H1 (cell line): Measurements from ENCODE around the gene ENTPD2.

Source experiments
- BACH1 ChIP-seq: IDR thresholded peaks from 2 replicates; pipeline ENCODE4 v1.6.1; 2012; ENCODE audit warnings: low read length, improper control_type of control experiment
- CHD1 ChIP-seq: IDR thresholded peaks from 2 replicates; pipeline ENCODE4 v1.6.1; 2012; ENCODE audit warnings: low read depth, low read length, improper control_type of control experiment
- POLR2A ChIP-seq, 2 experiments: IDR thresholded peaks; 1 replicate in 1 of 2; 2 replicates in 1 of 2; pipeline ENCODE4 v1.6.1; 2011; ENCODE audit warnings: low read depth in 2 of 2, low read length in 2 of 2, mild to moderate bottlenecking in 2 of 2; ENCODE audit errors: control extremely low read depth in 1 of 2
- POLR2AphosphoS5 ChIP-seq: IDR thresholded peaks from 2 replicates; pipeline ENCODE4 v1.6.1; 2011; ENCODE audit warnings: low read depth, low read length
- SP1 ChIP-seq: IDR thresholded peaks from 2 replicates; pipeline ENCODE4 v1.6.1; 2011; ENCODE audit warnings: low read depth, low read length
- SUZ12 ChIP-seq: fragments of 200-600 bp; sonication (generic); IDR thresholded peaks from 2 replicates; pipeline ENCODE4 v1.6.1; 2012; ENCODE audit warnings: mild to moderate bottlenecking, inconsistent platforms, low read length, moderate library complexity, mixed read lengths
- YY1 ChIP-seq: IDR thresholded peaks from 2 replicates; pipeline ENCODE4 v1.6.1; 2011; ENCODE audit warnings: low read depth, mild to moderate bottlenecking, low read length
- ZNF274 ChIP-seq: IDR thresholded peaks from 2 replicates; pipeline ENCODE4 v1.7.0; 2012; ENCODE audit warnings: low read length, borderline replicate concordance; ENCODE audit errors: extremely low read depth
- TF ChIP-seq, protein P1 (sequence below), 3 experiments: IDR thresholded peaks; 1 replicate in 2 of 3; 2 replicates in 1 of 3; pipeline versions ENCODE4 v1.5.1 to v1.6.1; 2011; ENCODE audit warnings: low read length in 3 of 3, mild to moderate bottlenecking in 3 of 3, inconsistent platforms in 2 of 3, low read depth in 1 of 3, moderate library complexity in 1 of 3; ENCODE audit not compliant: insufficient read depth in 1 of 3; ENCODE audit errors: control extremely low read depth in 1 of 3

DNA sequence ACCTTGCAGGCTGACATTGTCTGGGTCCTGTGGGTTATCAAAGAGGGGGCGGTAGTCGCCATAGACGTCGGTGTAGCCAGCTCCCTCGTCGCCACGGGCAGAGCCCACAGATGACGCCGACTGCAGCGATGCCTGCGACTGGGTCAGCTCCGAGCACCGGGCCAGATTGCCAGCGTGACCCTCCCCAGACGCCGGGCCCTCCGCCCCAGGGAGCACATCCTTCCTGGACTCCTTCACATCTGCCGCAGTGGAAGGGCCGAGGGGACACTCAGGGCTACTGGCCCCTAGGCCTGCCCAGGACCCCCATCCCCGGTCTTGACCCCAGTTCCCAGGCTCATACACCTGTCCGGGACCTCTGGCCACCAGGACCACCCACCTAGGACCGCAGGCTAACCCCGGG is 39.7 kb downstream of the ENTPD2 start:
- TF ChIP-seq POLR2AphosphoS5 (no peak), SP1 (no peak), BACH1 (no peak), ZNF274 (no peak), POLR2A (IDR thresholded peaks at IDR 0.05; ENCODE audit: control extremely low read depth in 1 of 2, low read depth in 2 of 2, low read length in 2 of 2) (no peak), SUZ12 (no peak), CHD1 (no peak), YY1 (no peak)
- TF ChIP-seq, protein P1, sequence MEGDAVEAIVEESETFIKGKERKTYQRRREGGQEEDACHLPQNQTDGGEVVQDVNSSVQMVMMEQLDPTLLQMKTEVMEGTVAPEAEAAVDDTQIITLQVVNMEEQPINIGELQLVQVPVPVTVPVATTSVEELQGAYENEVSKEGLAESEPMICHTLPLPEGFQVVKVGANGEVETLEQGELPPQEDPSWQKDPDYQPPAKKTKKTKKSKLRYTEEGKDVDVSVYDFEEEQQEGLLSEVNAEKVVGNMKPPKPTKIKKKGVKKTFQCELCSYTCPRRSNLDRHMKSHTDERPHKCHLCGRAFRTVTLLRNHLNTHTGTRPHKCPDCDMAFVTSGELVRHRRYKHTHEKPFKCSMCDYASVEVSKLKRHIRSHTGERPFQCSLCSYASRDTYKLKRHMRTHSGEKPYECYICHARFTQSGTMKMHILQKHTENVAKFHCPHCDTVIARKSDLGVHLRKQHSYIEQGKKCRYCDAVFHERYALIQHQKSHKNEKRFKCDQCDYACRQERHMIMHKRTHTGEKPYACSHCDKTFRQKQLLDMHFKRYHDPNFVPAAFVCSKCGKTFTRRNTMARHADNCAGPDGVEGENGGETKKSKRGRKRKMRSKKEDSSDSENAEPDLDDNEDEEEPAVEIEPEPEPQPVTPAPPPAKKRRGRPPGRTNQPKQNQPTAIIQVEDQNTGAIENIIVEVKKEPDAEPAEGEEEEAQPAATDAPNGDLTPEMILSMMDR (IDR thresholded peaks at IDR 0.05; ENCODE audit: control extremely low read depth in 1 of 3, insufficient read depth in 1 of 3, low read depth in 1 of 3, low read length in 3 of 3) = no peak
